Thoracic aorta (tissue), 2 donors: ENCODE data around the gene GRB10. TPM values are rescaled to one million over a fixed set of nuclear protein-coding genes. Genes with fewer than 3 reads are reported as not detected.

Experiments used
- ATAC-seq: fragments of 150-250 bp; one replicate; pipeline ENCODE4 v1.8.0; 2017; ENCODE audit warnings: low read depth; ENCODE audit not compliant: insufficient number of reproducible peaks, low FRiP score
- DNase-seq: peaks from one replicate; pipeline ENCODE4 v3.0.0-alpha.2; 2020; ENCODE audit warnings: low spot score
- H3K27ac ChIP-seq, 2 donors: fragments of 200-600 bp; sonication (generic); 1 replicate in 1 of 2; 2 replicates in 1 of 2; pipeline ENCODE4 v1.5.1; 2016; ENCODE audit warnings: mild to moderate bottlenecking in 2 of 2, moderate library complexity in 2 of 2
- H3K27me3 ChIP-seq: fragments of 200-600 bp; sonication (generic); replicated peaks from 2 replicates; pipeline ENCODE4 v1.6.0; 2016; ENCODE audit warnings: mild to moderate bottlenecking; ENCODE audit not compliant: insufficient read depth
- H3K36me3 ChIP-seq: fragments of 200-600 bp; sonication (generic); one replicate; pipeline ENCODE4 v1.5.1; 2016
- H3K4me1 ChIP-seq, 2 donors: fragments of 200-600 bp; sonication (generic); 1 replicate in 1 of 2; 2 replicates in 1 of 2; pipeline versions ENCODE4 v1.5.1 to v1.6.0; 2016; ENCODE audit warnings: low read depth in 2 of 2, mild to moderate bottlenecking in 1 of 2; ENCODE audit not compliant: control insufficient read depth in 1 of 2
- H3K4me3 ChIP-seq: fragments of 200-600 bp; sonication (generic); 2 replicates; pipeline ENCODE4 v1.5.1; 2016; ENCODE audit warnings: mild to moderate bottlenecking
- H3K9me3 ChIP-seq: fragments of 200-600 bp; sonication (generic); 2 replicates; pipeline ENCODE4 v1.5.1; 2016
- total RNA-seq, 2 donors: library from RNA; depleted of rRNA; stranded (reverse); fragments of >200 nt; gene quantifications; one replicate each; pipeline versions ENCODE4 v1.1.0 to v1.2.3, GENCODE V29; 2016
- TF ChIP-seq, protein P1 (sequence below): fragments of 200-600 bp; sonication (generic); IDR thresholded peaks from one replicate; pipeline ENCODE4 v1.5.1; 2019; ENCODE audit warnings: antibody characterized with exemption

Gene GRB10
- total RNA-seq, 2 donors from 2014 or later: 59.2 to 104 TPM

DNA sequence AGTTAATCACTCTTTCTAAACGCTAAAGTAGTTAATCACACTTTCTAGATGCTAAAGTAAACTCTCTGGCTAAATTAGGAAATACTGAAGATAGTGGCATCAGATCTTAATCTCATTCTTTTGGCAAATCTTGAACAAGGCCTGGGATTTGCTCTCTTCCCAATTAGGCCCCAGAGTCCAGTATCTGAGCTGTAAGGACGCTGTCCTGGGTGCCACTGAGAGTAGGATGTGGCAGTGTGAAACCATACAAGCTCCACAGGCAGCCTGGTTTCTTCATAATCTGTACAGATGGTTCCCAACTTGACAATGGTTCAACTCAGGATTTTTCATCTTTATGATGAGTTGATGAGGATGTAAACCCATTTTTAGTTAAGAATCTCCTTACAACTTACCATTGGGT, 36.9 kb downstream of the GRB10 start:
- ATAC-seq (no peak), DNase-seq (no peak)
- H3K36me3 ChIP-seq: no peaks in the 10 kb centered on the region
- no peaks in the 10 kb centered on the region for H3K4me1 ChIP-seq
- TF ChIP-seq, protein P1, sequence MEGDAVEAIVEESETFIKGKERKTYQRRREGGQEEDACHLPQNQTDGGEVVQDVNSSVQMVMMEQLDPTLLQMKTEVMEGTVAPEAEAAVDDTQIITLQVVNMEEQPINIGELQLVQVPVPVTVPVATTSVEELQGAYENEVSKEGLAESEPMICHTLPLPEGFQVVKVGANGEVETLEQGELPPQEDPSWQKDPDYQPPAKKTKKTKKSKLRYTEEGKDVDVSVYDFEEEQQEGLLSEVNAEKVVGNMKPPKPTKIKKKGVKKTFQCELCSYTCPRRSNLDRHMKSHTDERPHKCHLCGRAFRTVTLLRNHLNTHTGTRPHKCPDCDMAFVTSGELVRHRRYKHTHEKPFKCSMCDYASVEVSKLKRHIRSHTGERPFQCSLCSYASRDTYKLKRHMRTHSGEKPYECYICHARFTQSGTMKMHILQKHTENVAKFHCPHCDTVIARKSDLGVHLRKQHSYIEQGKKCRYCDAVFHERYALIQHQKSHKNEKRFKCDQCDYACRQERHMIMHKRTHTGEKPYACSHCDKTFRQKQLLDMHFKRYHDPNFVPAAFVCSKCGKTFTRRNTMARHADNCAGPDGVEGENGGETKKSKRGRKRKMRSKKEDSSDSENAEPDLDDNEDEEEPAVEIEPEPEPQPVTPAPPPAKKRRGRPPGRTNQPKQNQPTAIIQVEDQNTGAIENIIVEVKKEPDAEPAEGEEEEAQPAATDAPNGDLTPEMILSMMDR: no peak
- H3K9me3 ChIP-seq: no peaks in the 10 kb centered on the region
- H3K27ac ChIP-seq: no peak overlapping the region
- no peaks in the 10 kb centered on the region for H3K27me3 ChIP-seq
- no peak overlapping the region for H3K4me3 ChIP-seq

DNA sequence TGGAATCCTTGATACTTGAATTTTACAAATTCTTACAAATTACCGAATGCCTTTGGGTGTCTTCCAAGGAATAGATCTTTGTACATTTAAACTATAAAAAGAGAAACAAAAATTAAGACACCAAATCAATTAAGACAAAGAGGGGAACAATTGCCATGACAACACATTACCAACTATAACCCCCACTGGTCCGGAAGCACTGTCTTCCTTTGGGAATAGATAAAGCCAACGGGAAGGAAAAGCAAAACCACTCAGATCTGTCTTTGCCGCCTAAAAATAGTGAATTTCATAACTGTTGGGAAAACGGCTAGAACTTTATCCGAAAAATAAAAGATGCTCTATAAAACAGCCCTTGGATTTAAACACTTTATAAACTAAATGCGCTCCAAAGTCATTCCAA, 37.4 kb downstream of the GRB10 start:
- DNase-seq (no peak), ATAC-seq (no peak)
- no peak overlapping the region for H3K4me3 ChIP-seq
- H3K27me3 ChIP-seq: no peaks in the 10 kb centered on the region
- no peaks in the 10 kb centered on the region for H3K36me3 ChIP-seq
- H3K9me3 ChIP-seq: no peaks in the 10 kb centered on the region
- H3K27ac ChIP-seq: no peak overlapping the region
- TF ChIP-seq, protein P1: no peak
- no peaks in the 10 kb centered on the region for H3K4me1 ChIP-seq

DNA sequence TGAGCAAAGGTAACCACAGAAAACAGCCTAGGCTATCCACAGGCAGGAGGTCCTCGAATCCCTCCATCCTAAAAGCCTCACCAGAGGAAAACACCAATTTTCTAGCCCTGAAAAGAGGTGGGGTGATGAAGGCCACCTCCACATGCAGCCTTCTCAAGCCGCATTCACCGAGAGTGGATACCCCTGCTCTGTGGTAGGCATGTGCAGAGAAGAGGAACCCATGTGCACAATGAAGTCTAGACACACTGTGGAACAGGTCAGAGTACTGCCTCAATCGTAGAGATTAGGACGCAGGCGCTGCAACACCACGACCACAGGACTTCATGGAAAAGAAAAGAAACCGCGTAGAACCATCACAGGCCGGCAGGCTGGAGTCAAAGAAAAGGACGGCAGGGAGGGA, 38.8 kb downstream of the GRB10 start:
- H3K36me3 ChIP-seq: no peaks in the 10 kb centered on the region
- no peak overlapping the region for H3K4me3 ChIP-seq
- H3K9me3 ChIP-seq: no peaks in the 10 kb centered on the region
- TF ChIP-seq, protein P1: no peak
- no peak overlapping the region for H3K27ac ChIP-seq
- no peaks in the 10 kb centered on the region for H3K27me3 ChIP-seq
- DNase-seq (no peak), ATAC-seq (no peak)
- H3K4me1 ChIP-seq: no peaks in the 10 kb centered on the region

DNA sequence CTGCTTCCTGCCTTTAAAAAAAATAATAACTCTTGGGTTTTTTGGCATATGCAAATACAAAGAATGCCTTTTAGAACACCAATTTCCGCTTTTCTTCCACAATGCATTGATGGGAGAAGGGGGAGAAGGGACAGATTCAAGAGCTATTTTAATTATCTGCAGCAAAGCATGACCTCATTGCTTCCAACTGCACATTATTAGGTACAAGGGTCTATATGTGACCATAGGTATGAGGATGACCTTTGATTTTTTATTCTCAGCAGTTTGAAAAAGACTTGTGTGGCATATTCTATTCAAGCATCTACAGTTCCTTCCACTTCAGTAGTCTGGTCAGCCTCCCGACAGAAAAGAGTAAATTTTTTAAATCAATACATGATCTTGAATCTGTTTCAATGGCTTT, 39.7 kb downstream of the GRB10 start:
- ATAC-seq: no peak
- TF ChIP-seq, protein P1: no peak
- Histone ChIP-seq H3K4me3 (no peak overlapping the region), H3K36me3 (no peaks in the 10 kb centered on the region), H3K4me1 (no peaks in the 10 kb centered on the region), H3K9me3 (no peaks in the 10 kb centered on the region), H3K27ac (no peak overlapping the region), H3K27me3 (no peaks in the 10 kb centered on the region)
- no peak for DNase-seq

DNA sequence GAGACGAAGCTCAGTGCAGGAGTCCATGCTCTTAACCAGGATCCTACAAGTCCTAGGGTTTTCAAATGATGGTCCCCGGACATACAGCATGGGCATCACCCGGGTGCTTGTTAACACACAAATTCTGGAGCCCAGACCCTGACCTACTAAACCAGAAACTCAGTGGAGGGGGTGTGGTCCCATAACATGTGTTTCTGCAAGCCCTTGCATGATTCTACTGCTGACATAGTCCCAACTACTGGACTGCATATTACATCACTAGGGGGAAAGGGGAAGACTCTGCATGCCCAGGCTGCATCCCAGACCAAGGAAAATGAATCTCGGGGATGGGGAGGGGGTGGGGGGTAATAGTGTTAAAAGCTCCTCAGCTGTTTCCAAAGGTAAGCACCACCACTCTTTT, 40.3 kb downstream of the GRB10 start:
- Histone ChIP-seq H3K36me3 (no peaks in the 10 kb centered on the region), H3K4me1 (no peaks in the 10 kb centered on the region), H3K9me3 (no peaks in the 10 kb centered on the region), H3K27ac (no peak overlapping the region), H3K27me3 (no peaks in the 10 kb centered on the region), H3K4me3 (no peak overlapping the region)
- TF ChIP-seq, protein P1: no peak
- ATAC-seq (no peak), DNase-seq (no peak)
